Activated CD8-positive, alpha-beta memory T cell treated with anti-CD3 and anti-CD28 coated beads, Interleukin-2, amount 50 U/mL, for 1 hour (primary cell): Measurements from ENCODE around the gene FAM120C.
A peak's percentile ranks its signal among the peaks of the same experiment; 100 is the strongest.

Experiments
- DNase-seq: peaks from one replicate; pipeline ENCODE4 v3.0.0-alpha.2; 2020; ENCODE audit errors: extremely low read depth

Gene FAM120C, protein sequence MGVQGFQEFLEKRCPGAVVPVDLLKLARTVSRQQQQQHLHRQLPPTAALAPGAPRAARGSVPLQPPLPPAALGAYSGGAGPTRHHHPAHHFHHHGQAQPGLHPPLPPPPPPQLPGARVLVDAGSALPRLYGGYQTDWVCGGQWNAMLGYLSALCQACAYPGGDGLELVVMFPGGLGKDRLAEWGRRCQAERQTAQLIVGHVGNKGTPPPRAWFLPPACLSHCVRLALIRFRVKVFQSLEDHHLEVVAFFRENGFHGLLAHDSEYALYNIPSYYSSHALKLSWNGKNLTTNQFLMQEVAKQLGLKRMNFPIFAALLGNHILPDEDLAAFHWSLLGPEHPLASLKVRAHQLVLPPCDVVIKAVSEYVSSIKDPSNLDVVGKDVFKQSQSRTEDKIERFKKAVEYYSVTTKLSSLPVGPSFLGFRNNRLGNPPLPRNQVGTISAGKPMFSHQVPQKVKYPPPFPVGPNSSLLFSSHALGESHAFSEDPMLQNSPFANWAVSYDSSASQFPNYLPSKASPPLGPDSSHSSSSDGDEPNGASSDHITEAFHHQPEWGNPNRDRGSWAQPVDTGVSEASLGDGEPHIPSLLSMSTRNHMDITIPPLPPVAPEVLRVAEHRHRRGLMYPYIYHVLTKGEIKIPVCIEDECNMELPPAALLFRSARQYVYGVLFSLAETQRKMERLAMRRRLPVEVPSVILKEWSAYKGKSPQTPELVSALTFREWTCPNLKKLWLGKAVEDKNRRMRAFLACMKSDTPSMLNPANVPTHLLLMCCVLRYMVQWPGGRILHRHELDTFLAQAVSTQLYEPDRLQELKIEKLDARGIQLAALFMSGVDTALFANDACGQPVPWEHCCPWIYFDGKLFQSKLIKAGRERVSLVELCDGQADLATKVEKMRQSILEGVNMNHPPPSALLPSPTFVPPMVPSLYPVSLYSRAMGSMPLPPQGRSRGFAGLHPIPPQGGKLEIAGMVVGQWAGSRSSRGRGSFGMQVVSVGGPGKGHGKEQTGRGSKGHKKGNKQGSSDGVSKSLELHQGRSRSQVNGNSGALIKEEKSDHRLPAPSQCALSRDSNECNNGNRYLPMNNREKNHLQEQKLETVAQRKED

DNA sequence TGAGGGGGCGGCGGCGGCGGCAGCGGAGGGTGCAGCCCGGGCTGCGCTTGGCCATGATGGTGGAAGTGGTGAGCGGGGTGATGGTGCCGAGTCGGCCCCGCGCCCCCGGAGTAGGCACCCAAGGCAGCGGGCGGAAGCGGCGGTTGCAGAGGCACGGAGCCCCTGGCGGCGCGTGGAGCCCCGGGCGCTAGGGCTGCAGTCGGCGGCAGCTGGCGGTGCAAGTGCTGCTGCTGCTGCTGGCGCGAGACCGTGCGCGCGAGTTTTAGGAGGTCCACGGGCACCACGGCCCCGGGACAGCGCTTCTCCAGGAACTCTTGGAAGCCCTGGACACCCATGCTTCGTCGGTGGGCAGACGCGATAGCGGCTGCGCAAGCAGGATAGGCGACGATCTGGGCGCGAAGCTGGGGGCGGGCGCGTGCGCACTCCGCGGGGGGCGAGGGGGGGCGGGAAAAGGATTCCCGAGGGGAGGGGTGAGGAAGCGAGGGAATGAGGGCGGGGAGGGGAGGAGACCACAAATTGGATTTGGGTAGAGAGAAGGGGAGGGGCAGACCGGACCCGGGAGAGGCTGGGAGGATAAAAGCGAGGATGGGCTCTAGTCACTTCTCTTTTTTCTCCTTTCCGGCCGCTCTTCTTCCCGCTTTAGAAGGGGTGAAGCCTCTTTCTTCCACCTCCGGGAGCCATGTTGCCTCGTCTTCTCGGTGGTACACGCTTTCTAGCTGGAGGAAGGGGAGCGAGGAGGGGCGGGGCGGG, at the start of gene FAM120C:
Gene FAM120C (minus strand): TSS at position 391 of the 750 bp plus-strand sequence. CDS start 56 bp downstream, at position 335.
- peak; percentile 12 for DNase-seq

DNA sequence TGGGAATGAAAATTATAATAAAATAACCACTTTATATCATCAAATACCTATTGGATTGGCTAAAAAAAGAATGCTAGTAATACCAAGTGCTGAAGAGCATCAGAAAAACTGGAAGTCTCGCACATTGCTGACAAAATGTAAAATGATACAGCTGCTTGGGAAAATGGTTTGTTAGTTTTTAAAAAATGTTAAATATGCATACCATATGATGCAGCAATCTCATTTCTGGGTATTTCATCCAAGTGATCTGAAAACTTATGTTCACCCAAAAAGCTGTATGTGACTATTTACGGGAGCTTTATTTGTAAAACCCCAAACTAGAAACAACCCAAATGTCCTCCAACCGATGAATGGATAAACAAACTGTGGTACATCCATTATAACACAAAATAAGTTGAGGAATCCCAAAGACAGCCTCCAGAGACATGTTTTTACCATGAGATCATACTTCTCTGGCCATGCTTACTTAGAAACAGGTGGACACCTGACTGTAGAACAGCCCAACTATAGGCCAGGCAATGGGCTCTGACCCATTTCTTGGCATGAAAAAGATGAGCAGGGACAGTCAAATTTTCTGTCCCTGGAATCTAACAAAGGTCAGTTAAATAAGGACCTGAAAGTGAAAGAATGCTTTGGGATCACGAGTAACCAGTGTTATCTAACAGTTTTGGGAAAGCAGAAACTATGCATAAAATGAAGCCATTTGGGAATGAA, 47.5 kb upstream of the FAM120C start:
- no peak for DNase-seq

DNA sequence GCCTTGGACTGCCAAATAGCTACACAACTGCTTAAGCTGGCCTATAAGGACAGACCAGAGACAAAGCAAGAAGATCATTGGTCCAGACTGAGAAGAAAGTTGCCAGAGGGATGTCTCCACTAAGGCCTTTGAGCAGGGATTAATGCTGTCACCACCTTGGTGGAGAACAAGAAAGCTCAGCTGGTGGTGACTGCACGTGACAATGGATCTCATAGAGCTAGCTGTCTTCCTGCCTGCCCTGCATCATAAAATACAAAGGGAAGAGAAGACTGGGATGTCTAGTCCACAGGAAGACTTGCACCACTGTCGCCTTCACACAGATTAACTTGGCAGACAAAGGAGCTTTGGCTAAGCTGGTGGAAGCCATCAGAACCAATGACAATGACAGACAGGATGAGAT, 40.5 kb upstream of the FAM120C start:
- DNase-seq, result no peak

DNA sequence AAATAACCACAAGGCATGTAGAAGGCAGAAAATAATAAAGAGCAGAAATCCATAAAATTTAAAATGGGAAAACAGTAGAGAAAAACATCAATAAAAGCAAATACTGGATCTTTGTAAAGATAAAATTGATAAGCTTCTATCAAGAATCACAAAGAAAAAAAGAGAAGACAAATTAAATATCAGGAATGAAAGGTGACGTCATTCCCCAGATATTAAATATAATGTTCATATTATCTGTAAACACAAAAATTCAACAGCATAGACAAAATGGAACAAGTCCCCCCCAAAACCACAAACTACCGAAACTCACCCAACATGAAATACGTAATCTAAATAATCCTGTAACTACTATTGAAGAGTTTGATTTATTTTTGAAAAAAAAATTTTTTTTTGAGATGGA, 30.5 kb upstream of the FAM120C start:
- DNase-seq, result no peak

DNA sequence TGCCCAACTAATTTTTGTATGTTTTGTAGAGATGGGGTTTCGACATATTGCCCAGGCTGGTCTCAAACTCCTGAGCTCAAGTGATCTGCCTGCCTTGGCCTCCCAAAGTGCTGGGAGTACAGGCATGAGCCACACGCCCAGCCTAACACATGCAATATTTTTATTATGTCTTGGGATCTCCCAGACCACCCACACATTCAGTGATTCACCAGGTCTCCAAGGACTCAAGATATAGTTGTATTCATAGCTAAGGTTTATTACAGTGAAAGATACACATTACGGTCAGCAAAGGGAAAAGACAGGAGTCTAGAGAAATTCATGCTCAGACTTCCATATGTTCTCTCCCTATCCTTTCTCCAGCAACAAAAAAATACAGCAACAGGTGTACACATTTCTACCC, 25.5 kb upstream of the FAM120C start:
- no peak for DNase-seq

DNA sequence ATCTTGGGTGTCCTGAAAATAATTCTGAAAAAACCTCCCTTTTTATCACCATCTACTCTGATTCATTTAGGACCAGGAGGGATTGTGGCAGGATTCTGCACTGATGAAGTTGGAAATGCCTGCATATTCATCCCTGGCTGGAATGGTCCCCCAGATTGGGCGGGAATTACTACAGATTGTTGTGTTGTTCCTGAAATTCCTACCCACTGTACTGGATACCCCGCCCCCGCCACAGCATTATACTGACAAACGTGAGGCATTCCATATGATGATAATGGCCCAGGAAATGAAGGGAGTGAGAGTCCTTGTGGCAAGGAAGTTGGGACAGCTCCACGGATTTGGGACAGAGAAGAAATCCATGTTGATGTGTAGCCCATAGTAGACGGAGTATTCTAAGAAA, 15.2 kb upstream of the FAM120C start:
- no peak for DNase-seq

DNA sequence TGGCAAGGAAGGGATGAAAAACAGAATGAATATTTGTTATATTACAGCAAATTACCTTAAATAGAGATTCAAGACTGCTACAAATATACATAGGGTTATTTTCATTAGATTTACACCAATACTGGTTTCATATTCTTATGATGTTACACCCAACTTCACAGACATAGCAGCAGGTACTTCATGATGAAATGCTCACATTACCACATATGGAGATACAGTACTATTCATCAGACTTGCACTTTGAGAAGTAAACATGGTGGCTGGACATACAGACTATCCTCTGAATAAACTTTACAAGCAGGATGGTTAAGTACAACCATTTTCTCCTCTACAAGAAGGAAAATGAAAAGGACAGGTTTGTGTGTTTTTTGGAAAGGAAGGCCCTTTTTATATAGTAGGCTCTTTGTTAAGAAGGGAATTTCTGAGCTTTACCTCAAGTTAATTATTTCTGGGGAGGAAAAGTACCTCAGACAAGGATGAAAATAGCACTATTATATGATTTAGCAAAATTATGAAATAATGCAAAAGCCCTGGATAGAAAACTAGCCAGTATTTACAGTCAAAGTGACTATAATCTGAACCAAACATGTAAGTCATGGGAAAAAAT, 12.0 kb upstream of the FAM120C start:
- DNase-seq, result no peak

DNA sequence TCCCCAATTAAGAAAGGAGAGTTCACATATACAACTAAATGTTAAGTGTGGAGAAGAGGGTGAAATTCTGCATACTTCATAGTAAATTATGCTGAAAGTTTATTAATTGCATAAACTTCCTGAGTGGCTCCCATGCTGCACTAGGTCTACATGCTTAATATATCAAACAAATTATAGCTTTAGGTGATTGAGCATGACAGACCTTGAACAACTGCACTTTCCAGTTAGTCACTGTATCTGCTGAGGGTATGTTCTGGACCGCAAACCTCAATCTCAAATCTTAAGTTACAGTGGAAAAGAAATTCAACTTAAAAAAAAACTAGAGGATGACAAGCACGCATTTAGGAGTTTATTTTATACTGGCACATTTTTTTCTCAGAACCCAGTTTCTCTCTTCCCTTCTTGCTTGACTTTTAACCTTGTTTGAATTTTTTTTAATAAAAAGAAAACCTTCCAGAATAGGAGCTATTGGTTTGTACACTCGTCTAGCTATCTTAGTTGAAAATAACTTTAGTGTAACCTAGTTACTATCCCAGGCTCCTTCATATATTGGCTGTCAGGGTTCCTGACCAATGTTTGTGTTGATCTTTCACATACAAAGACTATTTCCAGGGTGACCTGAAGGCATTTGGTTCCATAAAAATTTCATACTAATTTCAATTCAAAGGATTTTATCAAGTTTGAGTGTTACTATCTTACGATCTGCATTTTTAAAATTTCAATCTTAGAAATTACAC, 10.2 kb upstream of the FAM120C start:
- DNase-seq, result no peak

DNA sequence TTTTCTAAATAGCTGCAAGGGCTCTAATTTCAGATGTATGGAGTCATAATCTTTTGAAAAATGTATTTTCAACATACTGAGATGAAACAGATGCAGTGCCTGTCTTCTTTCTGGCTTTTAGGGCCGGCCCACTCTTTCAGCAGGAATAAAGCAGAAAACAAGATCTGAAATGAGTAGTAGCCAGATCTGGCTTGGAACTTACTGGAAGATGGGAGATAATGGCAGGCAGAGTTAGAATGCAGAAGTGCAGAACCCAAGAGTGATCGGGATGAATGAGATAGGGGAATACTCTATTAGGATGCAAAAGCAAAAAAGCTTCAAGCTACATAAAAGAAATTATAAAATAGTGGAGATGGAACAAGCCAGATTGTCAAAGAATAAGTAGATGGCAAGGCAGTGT, 1.4 kb upstream of the FAM120C start:
- no peak for DNase-seq

DNA sequence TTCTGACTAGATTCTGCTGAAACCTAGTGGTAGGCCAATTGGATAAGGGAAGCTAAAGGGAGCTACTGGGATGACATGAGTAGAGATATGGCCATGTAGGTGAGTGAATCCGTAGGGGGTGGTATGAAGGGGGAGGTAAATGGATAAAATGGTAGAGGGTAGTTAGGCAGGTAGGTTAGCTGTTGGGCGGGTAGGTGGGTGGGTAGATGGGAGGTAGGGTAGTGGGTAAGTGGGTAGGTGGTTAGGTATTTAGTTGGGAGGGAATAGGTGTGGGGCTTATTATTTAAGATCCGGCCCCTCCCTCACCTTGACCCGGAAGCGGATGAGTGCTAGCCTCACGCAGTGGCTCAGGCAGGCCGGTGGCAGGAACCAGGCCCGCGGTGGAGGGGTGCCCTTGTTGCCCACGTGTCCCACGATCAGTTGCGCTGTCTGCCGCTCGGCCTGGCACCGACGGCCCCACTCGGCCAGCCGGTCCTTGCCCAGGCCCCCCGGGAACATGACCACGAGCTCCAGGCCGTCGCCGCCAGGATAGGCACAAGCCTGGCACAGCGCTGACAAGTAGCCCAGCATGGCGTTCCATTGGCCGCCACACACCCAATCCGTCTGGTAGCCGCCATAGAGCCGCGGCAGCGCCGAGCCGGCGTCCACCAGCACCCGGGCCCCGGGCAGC, 725 bp downstream of the FAM120C start:
- DNase-seq, result peak; percentile 21

DNA sequence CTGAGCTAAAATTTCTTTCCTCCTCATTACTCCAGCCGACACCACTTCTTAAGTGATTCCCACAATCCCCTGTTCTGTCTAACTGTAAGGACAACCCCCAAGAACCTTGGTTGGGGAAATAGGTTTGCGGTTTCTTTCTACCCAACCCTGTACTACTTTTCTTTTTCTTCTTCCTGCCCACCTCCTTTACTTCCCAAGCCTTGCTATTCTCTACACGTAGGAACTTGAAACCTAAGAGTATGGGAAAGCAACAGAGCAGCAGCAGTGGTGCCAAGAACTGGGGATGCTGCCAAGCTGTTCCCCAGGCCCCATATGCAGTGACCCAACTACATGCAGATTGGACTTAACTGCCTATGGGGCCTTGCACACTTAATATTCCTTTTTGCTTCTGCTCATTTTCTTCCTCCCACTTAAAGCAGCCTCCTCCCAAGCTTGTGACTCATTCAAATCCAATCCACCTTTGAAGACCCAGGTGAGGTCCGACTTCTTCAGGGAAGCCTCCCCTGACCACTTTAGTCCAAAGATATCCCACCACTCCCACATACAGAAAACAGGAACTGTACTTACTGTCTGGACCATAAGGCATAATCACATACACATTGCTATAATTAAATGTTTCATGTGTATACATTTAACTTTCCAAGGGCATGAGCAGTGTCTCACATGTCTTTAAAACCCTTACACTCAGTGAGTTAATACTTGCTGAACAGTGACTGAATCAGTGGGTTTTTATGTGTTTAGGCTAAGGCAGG, 1.7 kb downstream of the FAM120C start:
- DNase-seq, result no peak

DNA sequence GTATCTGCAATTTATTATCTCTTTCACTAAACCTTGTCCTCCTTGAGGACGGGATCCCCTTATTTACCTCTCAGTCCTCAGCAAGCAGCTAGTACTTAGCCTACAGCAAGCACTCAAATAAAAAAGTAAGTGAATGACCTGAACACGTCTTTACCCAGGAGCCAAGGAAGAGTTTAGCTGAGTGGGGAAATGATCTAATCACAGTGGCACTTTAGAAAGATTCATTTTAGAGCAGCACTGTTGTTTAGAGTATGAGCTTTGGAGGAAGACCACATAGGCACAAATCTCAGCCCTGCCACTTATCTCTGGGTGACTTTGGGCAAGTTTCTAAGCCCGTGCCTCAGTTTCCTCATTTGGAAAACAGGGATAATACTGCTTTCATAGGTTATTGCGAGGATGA, 2.7 kb downstream of the FAM120C start:
- DNase-seq, result no peak

DNA sequence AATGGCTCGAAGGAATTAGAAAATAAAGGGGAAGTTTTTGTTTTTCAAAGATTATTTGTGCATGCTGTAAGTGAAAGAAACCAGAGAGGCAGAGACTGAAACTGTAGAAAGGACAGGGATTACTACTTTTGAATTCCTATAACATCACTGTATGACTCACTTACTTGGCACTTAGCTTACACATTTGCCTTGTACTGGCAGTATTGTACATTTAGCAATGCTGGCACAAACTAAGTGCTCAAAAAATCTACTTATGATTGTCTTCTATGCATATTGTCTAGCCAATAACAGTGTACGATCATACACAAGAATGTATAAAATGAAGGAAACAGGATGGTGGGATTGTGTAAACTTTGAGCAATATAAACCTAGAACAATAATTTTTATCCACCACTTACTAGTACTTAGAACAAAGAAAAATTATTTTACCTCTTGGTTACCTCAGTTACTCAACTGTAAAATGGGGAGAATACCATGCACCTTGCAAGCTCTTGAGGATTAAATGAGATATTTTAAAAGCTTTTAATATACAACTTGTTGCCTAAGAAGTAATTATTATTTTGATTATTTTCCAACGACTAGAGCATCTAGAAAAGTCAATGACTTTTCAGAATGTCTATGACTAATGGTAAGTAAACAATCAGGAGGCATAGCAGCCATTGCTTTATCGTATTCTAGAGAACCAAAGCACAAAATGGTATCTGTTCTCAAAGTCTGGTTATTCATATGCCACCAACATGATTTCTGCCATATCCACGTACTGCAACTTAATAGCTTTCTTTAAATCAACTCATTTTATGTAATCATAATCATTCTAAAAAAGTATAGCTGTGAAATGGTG, 4.7 kb downstream of the FAM120C start:
- DNase-seq, result no peak

DNA sequence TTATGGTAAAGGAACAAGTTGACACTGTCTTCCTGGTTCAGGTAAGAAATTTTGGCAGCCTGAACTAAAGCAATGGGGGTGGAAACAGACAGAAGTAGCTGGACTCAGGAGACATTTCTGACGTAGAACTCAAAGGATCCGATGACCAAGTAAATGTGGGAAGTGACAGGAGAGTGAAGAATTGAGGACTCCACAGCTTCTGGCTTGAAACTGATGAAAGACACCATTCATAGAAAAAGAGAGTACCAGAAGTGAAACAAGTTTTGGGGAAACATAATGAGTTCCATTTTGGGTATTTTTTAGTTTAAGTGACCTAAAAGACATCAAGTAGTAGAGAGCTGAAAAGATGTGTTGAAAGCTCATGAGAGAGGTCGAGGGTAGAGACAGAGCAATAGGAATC, 5.7 kb downstream of the FAM120C start:
- DNase-seq, result no peak

DNA sequence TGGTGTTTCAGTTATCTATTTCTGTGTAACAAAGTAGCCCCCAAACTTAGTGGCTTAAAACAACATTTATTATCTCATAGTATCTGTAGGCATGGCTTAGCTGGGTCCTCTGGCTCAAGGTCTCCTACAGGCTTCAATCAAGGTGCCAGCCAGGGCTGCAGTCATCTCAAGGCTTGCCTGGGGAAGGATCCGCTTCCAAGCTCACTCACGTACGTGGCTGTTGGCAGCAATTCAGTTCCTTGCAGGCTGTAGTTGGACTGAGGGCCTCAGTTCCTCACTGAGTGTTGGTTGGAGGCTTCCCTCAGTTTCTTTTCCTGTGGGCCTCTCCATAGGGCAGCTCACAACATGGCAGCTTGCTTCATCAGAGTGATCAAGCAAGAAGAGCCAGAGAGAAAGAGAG, 9.3 kb downstream of the FAM120C start:
- no peak for DNase-seq

DNA sequence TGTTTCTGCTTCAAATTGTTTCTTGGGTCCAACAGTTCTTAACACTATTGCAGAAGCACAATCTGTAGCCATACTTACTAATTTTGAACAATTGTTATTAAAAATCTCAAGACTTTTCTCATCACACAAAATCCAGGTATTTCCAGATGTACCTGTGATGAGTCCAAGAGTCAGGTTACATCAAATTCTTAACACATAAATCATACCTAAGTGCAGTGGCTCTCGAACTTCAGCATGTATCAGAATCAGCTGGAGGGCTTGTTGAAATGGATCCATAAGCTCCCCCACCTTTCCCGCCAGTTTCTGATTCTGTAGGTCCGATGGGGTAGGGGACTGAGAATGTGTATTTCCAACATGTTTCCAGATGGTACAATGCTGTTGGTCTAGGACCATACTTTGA, 10.6 kb downstream of the FAM120C start:
- no peak for DNase-seq

DNA sequence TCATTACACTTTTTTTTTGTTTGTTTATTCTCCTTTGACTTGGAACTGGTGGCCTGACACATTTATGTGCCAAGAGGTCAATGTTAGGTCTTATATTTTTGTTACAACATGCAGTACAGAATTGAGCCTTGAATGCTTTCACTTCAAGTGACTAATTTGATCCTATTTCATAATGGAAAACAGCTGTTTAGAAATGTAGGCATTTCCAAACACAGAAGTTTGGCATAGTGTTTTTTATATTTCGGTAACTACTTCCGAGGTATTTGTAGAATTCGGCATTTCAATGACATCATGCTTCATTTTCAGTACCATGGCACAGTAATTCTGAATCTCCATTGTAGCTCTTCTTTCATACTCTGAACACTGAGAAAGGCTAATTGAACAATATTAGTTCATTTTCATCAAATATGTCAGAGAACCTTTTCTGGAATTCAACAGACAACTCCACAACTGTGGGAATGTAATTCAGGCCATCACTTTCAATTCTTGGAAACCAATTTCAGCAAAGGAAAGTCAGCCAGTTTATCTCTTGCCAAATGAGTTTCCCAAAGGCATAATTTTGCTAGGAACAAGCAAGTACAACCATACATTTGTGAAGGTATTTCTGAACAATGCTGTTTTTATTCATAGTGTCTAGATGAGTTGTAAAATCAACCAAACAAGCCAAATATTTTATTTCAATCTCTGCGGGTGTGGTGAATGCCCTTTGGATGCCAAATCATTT, 11.4 kb downstream of the FAM120C start:
- DNase-seq, result no peak
